NOMO-1 treated with dmso at 0.1 percent for 144 hours (cell line): Measurements from ENCODE around the gene TSC22D1.
"Not testable (repeated sequence)": the region's sequence is repeated elsewhere in the genome, so short reads cannot be mapped to it uniquely, and the experiment has no call there.

Experiments
- DNase-seq: peaks from one replicate; lab custom pipeline; 2025; ENCODE audit not compliant: unreplicated experiment; lab: John Stamatoyannopoulos, UW

TSC22D1 gene

GRCh38 chr13:44573790-44574465, 2.2 kb downstream of the TSC22D1 start:
- no peak for DNase-seq

- no peak for DNase-seq
Observed at GRCh38 chr13:44573071-44573470, 3.1 kb downstream of the TSC22D1 start.

- no peak for DNase-seq
Observed at GRCh38 chr13:44566601-44567000, 9.5 kb downstream of the TSC22D1 start.

GRCh38 chr13:44565881-44566280, 10.2 kb downstream of the TSC22D1 start:
- DNase-seq = no peak

GRCh38 chr13:44564936-44565335, 11.2 kb downstream of the TSC22D1 start:
- no peak for DNase-seq

GRCh38 chr13:44562853-44563252, 13.3 kb downstream of the TSC22D1 start:
- not testable (repeated sequence) for DNase-seq

GRCh38 chr13:44561351-44561750, 14.8 kb downstream of the TSC22D1 start:
- DNase-seq = no peak

- no peak for DNase-seq
Observed at GRCh38 chr13:44557986-44558385, 18.1 kb downstream of the TSC22D1 start.

- DNase-seq = no peak
Observed at GRCh38 chr13:44555207-44555606, 20.9 kb downstream of the TSC22D1 start.

GRCh38 chr13:44549476-44549875, 26.7 kb downstream of the TSC22D1 start:
- DNase-seq = no peak

- DNase-seq = no peak
Observed at GRCh38 chr13:44546164-44546563, 30.0 kb downstream of the TSC22D1 start.

GRCh38 chr13:44543369-44543768, 32.8 kb downstream of the TSC22D1 start:
- no peak for DNase-seq

GRCh38 chr13:44542361-44542760, 33.8 kb downstream of the TSC22D1 start:
- no peak for DNase-seq

GRCh38 chr13:44541601-44542000, 34.5 kb downstream of the TSC22D1 start:
- DNase-seq = no peak

GRCh38 chr13:44540761-44541434, 35.2 kb downstream of the TSC22D1 start:
- DNase-seq = no peak

- no peak for DNase-seq
Observed at GRCh38 chr13:44537248-44537647, 38.9 kb downstream of the TSC22D1 start.

- DNase-seq = no peak
Observed at GRCh38 chr13:44523146-44524015, 52.7 kb downstream of the TSC22D1 start.

GRCh38 chr13:44519642-44520041, 56.5 kb downstream of the TSC22D1 start:
- no peak for DNase-seq

GRCh38 chr13:44516771-44517170, 59.4 kb downstream of the TSC22D1 start:
- no peak for DNase-seq

GRCh38 chr13:44514278-44514677, 61.9 kb downstream of the TSC22D1 start:
- DNase-seq = no peak

GRCh38 chr13:44509853-44510252, 66.3 kb downstream of the TSC22D1 start:
- DNase-seq = not testable (repeated sequence)
